ENCODE results near the gene SNHG17. TPM values are rescaled to one million over a fixed set of nuclear protein-coding genes. Genes with fewer than 3 reads are reported as not detected.

Gene SNHG17
- total RNA-seq, 2 donors from 2014 or later, result 8.9 to 38.9 TPM

DNA sequence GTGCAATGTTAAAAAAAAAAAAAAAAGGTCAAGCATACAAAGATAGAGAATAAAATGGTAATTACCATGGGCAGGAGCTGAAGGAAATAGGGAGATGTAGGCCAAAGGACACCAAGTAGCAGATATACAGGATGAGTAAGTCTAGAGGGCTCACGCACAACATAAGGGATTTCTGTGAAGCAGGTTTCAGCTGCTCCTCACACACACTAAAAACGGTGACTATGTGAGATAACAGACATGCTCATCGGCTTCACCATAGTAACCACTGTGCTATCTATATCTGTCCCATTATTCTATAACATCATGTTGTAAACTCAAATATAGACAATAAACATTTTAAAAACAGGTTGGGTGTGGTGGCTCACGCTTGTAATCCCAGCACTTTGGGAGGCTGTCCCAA, 11.6 kb downstream of the SNHG17 start:
- TF ChIP-seq, protein P1, sequence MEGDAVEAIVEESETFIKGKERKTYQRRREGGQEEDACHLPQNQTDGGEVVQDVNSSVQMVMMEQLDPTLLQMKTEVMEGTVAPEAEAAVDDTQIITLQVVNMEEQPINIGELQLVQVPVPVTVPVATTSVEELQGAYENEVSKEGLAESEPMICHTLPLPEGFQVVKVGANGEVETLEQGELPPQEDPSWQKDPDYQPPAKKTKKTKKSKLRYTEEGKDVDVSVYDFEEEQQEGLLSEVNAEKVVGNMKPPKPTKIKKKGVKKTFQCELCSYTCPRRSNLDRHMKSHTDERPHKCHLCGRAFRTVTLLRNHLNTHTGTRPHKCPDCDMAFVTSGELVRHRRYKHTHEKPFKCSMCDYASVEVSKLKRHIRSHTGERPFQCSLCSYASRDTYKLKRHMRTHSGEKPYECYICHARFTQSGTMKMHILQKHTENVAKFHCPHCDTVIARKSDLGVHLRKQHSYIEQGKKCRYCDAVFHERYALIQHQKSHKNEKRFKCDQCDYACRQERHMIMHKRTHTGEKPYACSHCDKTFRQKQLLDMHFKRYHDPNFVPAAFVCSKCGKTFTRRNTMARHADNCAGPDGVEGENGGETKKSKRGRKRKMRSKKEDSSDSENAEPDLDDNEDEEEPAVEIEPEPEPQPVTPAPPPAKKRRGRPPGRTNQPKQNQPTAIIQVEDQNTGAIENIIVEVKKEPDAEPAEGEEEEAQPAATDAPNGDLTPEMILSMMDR (IDR thresholded peaks at IDR 0.05), result no peak
- DNase-seq (ENCODE audit: low spot score), result no peak
- H3K4me3 ChIP-seq, result no peak overlapping the region
- no peaks in the 10 kb centered on the region for H3K9me3 ChIP-seq
- ATAC-seq (ENCODE audit: insufficient number of reproducible peaks, low FRiP score, low read depth), result no peak
- H3K27ac ChIP-seq, result no peak overlapping the region
- peaks cover 74% of the 10 kb centered on the region for H3K36me3 ChIP-seq
- no peaks in the 10 kb centered on the region for H3K27me3 ChIP-seq (replicated peaks; ENCODE audit: insufficient read depth)
- peaks cover 0 to 8% of the 10 kb centered on the region in 2 donors for H3K4me1 ChIP-seq (ENCODE audit: control insufficient read depth in 1 of 2, low read depth in 2 of 2)

DNA sequence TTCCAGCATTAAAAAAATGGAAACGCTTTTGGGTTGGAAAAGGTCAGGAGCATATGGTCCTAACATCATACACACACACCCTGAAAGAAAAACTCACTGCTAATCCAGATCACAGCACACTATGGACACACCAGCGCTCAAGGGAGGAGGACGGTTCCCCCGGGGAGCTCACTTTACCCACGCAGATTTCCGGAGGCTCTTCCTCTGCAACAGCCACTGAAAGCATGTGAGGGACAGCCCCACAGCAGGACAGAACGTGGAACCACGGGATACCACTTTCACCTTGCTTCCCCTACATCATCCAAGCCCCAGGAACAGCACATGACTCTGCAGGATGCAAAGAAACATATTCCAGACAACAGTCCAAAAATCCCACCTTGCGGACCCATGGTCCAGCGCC, 13.2 kb downstream of the SNHG17 start:
- Histone ChIP-seq H3K27me3 (replicated peaks; ENCODE audit: insufficient read depth) (no peaks in the 10 kb centered on the region), H3K36me3 (peaks cover 67% of the 10 kb centered on the region), H3K27ac (no peak overlapping the region), H3K4me1 (ENCODE audit: control insufficient read depth in 1 of 2, low read depth in 2 of 2) (peaks cover 0 to 12% of the 10 kb centered on the region in 2 donors), H3K9me3 (no peaks in the 10 kb centered on the region), H3K4me3 (no peak overlapping the region)
- no peak for DNase-seq (ENCODE audit: low spot score)
- ATAC-seq (ENCODE audit: insufficient number of reproducible peaks, low FRiP score, low read depth), result no peak
- TF ChIP-seq, protein P1 (IDR thresholded peaks at IDR 0.05), result no peak

- H3K4me1 ChIP-seq (ENCODE audit: control insufficient read depth in 1 of 2, low read depth in 2 of 2), result peaks cover 0 to 12% of the 10 kb centered on the region in 2 donors
- DNase-seq (ENCODE audit: low spot score) (no peak), ATAC-seq (ENCODE audit: insufficient number of reproducible peaks, low FRiP score, low read depth) (no peak)
- H3K9me3 ChIP-seq, result no peaks in the 10 kb centered on the region
- H3K27ac ChIP-seq, result no peak overlapping the region
- peaks cover 64% of the 10 kb centered on the region for H3K36me3 ChIP-seq
- H3K27me3 ChIP-seq (replicated peaks; ENCODE audit: insufficient read depth), result no peaks in the 10 kb centered on the region
- H3K4me3 ChIP-seq, result no peak overlapping the region
- TF ChIP-seq, protein P1 (IDR thresholded peaks at IDR 0.05), result no peak
These were observed 14.6 kb downstream of the SNHG17 start for GRCh38 chr20:38420388-38421085.

DNA sequence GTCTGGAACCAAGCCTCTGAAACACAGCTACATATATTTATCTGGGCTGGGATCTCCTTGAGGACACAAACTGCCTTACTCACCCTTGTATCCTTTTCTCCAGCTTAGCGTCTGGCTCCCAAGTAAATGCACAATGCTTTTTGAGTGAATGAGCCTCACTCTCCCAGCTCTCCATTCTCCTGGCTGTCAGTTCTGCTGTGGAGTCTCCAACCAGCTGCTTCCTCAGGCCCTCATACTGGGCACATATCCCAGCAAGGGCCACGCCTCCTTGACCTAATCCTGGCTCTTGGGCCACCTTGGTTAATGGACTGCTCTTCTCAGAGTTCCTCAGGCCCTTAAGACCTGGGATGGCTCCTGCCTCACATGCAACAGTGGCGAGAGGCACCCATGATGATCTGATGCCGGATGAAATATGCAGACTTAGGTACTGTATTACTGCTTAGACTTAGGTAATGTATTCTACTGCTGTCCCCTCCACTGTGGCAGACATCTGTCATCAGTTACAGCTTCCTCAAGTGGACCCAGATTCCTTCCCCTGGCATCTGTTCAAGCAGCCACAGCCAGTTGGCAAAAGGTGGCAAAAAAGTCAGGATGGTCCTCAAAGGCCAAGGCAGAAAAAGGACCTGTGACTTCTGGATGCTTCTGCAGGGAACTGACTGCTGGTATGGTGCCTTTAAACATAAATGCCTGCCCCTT, 16.5 kb downstream of the SNHG17 start:
- Histone ChIP-seq H3K4me3 (no peak overlapping the region), H3K27me3 (replicated peaks; ENCODE audit: insufficient read depth) (no peaks in the 10 kb centered on the region), H3K9me3 (no peaks in the 10 kb centered on the region), H3K27ac (no peak overlapping the region), H3K4me1 (ENCODE audit: control insufficient read depth in 1 of 2, low read depth in 2 of 2) (peaks cover 0 to 12% of the 10 kb centered on the region in 2 donors), H3K36me3 (peaks cover 45% of the 10 kb centered on the region)
- no peak for ATAC-seq (ENCODE audit: insufficient number of reproducible peaks, low FRiP score, low read depth)
- no peak for DNase-seq (ENCODE audit: low spot score)
- TF ChIP-seq, protein P1 (IDR thresholded peaks at IDR 0.05), result no peak

GRCh38 chr20:38414769-38415450, 20.2 kb downstream of the SNHG17 start:
- H3K4me3 ChIP-seq, result no peak overlapping the region
- TF ChIP-seq, protein P1 (IDR thresholded peaks at IDR 0.05), result no peak
- no peak for DNase-seq (ENCODE audit: low spot score)
- ATAC-seq (ENCODE audit: insufficient number of reproducible peaks, low FRiP score, low read depth), result no peak
- no peaks in the 10 kb centered on the region for H3K27me3 ChIP-seq (replicated peaks; ENCODE audit: insufficient read depth)
- no peak overlapping the region for H3K27ac ChIP-seq
- H3K36me3 ChIP-seq, result peaks cover 28% of the 10 kb centered on the region
- no peaks in the 10 kb centered on the region for H3K9me3 ChIP-seq
- peaks cover 0 to 12% of the 10 kb centered on the region in 2 donors for H3K4me1 ChIP-seq (ENCODE audit: control insufficient read depth in 1 of 2, low read depth in 2 of 2)

All from thoracic aorta (tissue), 2 donors.